NCI-H2196 treated with DMSO at 0.1 percent for 48 hours (cell line): Measurements from ENCODE around the gene VSNL1.

Experiments used
- DNase-seq: peaks from one replicate; lab custom pipeline; 2025; ENCODE audit not compliant: unreplicated experiment; lab: John Stamatoyannopoulos, UW

VSNL1 gene

GRCh38 chr2:17580319-17580715 is 39.8 kb downstream of the VSNL1 start:
- no peak for DNase-seq

GRCh38 chr2:17581831-17582230 is 41.3 kb downstream of the VSNL1 start:
- no peak for DNase-seq

GRCh38 chr2:17583166-17583565 is 42.7 kb downstream of the VSNL1 start:
- no peak for DNase-seq

- DNase-seq = no peak
Observed at GRCh38 chr2:17583646-17584045, 43.1 kb downstream of the VSNL1 start.

- no peak for DNase-seq
Observed at GRCh38 chr2:17584689-17585088, 44.2 kb downstream of the VSNL1 start.

- no peak for DNase-seq
Observed at GRCh38 chr2:17587469-17587868, 47.0 kb downstream of the VSNL1 start.

- DNase-seq = no peak
Observed at GRCh38 chr2:17588031-17588430, 47.5 kb downstream of the VSNL1 start.

- no peak for DNase-seq
Observed at GRCh38 chr2:17589406-17590035, 49.0 kb downstream of the VSNL1 start.

GRCh38 chr2:17590342-17590911 is 49.9 kb downstream of the VSNL1 start:
- no peak for DNase-seq

GRCh38 chr2:17591846-17592245 is 51.4 kb downstream of the VSNL1 start:
- DNase-seq = no peak

GRCh38 chr2:17592731-17593409 is 52.4 kb downstream of the VSNL1 start:
- no peak for DNase-seq

- no peak for DNase-seq
Observed at GRCh38 chr2:17593445-17593840, 52.9 kb downstream of the VSNL1 start.

GRCh38 chr2:17593841-17594491 is 53.5 kb downstream of the VSNL1 start:
- DNase-seq = no peak

GRCh38 chr2:17594533-17595401 is 54.3 kb downstream of the VSNL1 start:
- DNase-seq = no peak

- DNase-seq = no peak
Observed at GRCh38 chr2:17599617-17600016, 59.1 kb downstream of the VSNL1 start.

- DNase-seq = no peak
Observed at GRCh38 chr2:17600556-17601204, 60.2 kb downstream of the VSNL1 start.

- no peak for DNase-seq
Observed at GRCh38 chr2:17604050-17604449, 63.6 kb downstream of the VSNL1 start.

GRCh38 chr2:17605696-17606095 is 65.2 kb downstream of the VSNL1 start:
- no peak for DNase-seq

- no peak for DNase-seq
Observed at GRCh38 chr2:17606851-17607250, 66.4 kb downstream of the VSNL1 start.

GRCh38 chr2:17607379-17607778 is 66.9 kb downstream of the VSNL1 start:
- DNase-seq = no peak

- DNase-seq = no peak
Observed at GRCh38 chr2:17608251-17608650, 67.8 kb downstream of the VSNL1 start.
